ENCODE data around the gene TAGLN.

TAGLN gene

DNA sequence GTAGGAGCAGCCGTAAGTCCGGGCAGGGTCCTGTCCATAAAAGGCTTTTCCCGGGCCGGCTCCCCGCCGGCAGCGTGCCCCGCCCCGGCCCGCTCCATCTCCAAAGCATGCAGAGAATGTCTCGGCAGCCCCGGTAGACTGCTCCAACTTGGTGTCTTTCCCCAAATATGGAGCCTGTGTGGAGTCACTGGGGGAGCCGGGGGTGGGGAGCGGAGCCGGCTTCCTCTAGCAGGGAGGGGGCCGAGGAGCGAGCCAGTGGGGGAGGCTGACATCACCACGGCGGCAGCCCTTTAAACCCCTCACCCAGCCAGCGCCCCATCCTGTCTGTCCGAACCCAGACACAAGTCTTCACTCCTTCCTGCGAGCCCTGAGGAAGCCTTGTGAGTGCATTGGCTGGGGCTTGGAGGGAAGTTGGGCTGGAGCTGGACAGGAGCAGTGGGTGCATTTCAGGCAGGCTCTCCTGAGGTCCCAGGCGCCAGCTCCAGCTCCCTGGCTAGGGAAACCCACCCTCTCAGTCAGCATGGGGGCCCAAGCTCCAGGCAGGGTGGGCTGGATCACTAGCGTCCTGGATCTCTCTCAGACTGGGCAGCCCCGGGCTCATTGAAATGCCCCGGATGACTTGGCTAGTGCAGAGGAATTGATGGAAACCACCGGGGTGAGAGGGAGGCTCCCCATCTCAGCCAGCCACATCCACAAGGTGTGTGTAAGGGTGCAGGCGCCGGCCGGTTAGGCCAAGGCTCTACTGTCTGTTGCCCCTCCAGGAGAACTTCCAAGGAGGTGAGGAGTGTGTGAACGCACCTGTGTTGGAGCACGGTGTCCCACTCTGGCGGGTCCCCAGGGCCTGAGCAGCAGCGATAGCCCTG is at the start of gene TAGLN:
TSS of gene TAGLN (plus strand) at position 318 of the 863 bp plus-strand sequence. CDS start 3,644 bp downstream, outside the sequence.
- TF ChIP-seq, protein P1, sequence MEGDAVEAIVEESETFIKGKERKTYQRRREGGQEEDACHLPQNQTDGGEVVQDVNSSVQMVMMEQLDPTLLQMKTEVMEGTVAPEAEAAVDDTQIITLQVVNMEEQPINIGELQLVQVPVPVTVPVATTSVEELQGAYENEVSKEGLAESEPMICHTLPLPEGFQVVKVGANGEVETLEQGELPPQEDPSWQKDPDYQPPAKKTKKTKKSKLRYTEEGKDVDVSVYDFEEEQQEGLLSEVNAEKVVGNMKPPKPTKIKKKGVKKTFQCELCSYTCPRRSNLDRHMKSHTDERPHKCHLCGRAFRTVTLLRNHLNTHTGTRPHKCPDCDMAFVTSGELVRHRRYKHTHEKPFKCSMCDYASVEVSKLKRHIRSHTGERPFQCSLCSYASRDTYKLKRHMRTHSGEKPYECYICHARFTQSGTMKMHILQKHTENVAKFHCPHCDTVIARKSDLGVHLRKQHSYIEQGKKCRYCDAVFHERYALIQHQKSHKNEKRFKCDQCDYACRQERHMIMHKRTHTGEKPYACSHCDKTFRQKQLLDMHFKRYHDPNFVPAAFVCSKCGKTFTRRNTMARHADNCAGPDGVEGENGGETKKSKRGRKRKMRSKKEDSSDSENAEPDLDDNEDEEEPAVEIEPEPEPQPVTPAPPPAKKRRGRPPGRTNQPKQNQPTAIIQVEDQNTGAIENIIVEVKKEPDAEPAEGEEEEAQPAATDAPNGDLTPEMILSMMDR (IDR thresholded peaks at IDR 0.05; ENCODE audit: extremely low read depth, missing control alignments): no peak
- no peak for DNase-seq (ENCODE audit: low spot score)

DNA sequence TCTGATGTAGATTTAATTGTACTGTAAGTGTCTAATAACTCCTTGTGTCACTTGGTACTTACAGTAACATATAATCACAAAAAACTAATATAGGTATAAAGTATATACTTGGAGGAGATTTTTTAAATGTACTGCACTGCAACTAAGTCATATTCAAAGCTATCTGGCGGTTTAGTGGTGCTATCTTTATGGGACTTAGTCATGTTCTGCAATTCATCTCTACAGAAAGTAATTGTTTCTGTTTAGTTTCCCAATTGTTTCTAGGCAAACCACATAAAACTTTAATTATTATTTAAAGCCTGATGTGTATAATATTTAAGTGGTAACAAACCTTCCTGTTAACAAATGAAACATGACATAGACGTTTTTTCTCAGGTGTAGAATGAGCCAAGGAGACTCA is 47.1 kb upstream of the TAGLN start:
- TF ChIP-seq, protein P1 (IDR thresholded peaks at IDR 0.05; ENCODE audit: extremely low read depth, missing control alignments): no peak
- DNase-seq (ENCODE audit: low spot score): no peak

DNA sequence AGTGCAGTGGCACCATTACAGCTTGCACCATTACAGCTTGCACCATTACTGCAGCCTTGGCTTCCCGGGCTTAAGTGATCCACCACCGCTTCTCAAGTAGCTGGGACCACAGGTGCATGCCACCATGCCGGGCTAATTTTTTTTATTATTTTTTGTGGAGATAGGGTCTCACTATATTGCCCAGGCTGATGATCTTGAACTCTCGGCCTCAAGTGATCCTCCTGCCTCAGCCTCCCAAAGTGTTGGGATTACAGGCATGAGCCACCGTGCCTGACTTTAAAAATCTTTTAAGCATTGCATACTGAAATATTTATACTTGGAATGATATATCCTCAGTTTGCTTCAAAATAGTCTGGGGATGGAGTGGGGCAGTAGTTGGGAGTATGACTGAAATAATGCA is 44.7 kb upstream of the TAGLN start:
- no peak for DNase-seq (ENCODE audit: low spot score)
- TF ChIP-seq, protein P1 (IDR thresholded peaks at IDR 0.05; ENCODE audit: extremely low read depth, missing control alignments): no peak

DNA sequence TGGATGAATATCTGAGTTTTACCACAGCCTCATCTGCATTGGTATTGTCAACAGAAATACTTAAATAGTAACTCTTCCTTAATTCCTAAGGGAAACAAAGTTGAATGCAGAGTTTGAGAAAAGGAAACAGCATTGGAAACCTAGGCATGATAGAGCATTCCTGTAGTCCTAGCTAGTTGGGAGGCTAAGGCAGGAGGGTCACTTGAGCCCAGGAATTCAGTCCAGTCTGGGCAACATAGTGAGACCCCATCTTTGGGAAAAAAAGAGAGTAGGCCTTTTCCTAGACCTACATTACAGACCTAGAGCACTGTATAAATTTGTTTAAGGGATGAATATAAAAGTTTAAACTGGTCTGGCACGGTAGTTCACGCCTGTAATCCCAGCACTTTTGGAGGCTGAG is 41.7 kb upstream of the TAGLN start:
- TF ChIP-seq, protein P1 (IDR thresholded peaks at IDR 0.05; ENCODE audit: extremely low read depth, missing control alignments): no peak
- DNase-seq (ENCODE audit: low spot score): no peak

DNA sequence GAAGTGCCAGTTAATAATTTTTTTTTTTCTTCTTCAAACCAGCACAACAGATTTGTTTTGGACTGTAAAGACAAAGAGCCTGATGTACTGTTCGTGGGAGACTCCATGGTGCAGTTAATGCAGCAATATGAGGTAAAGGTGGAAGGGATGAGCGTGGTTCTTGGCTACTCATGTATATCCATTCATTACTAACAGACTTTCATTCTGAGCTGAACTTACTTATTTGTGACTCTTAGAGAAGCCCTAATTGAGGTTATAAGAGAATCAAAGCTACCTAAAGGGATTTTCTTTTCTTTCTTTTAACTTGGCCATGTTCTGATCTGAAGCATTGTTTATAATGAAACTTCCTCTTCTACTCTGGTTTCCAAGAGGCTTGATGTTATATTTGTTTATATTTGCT is 39.3 kb upstream of the TAGLN start:
- TF ChIP-seq, protein P1 (IDR thresholded peaks at IDR 0.05; ENCODE audit: extremely low read depth, missing control alignments): no peak
- no peak for DNase-seq (ENCODE audit: low spot score)

DNA sequence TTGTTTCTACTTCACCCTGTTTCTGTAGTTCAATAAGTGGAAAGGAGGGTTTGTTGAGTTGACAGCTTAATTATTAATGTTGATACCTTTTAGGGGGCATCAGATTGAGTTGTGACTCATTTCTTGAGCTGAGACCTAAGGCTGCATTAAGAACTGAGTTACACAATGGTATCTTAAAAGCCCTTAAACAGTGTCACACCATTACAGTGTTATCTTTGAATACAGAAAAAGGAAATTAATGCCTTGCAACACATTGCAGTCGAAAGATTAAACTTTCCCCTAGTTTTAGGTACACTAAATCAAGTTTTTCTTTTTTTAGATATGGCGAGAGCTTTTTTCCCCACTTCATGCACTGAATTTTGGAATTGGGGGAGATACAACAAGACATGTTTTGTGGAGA is 38.3 kb upstream of the TAGLN start:
- TF ChIP-seq, protein P1 (IDR thresholded peaks at IDR 0.05; ENCODE audit: extremely low read depth, missing control alignments): no peak
- DNase-seq (ENCODE audit: low spot score): no peak

DNA sequence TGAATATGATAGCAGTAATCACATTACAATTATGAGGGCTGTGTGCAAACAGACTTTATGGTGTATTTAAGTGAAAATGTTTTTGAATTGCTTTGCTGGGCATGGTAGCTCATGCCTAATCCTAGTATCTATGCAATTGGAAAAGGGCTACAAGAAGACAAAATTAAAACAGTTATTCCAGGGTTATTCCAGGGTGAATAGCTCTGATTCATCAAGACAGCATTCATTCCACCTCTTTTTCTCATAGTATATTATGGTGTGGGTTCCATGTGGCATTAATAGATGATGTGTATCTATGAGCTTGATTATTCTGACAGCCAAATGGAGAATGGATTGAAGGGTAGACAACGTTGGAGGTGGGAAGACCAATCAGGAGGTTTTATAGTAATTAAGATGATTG is 32.7 kb upstream of the TAGLN start:
- DNase-seq (ENCODE audit: low spot score): no peak
- TF ChIP-seq, protein P1 (IDR thresholded peaks at IDR 0.05; ENCODE audit: extremely low read depth, missing control alignments): no peak
